Adipocyte (in vitro differentiated cells): ENCODE measurements around the gene AKR1C2.
A peak's percentile ranks its signal among the peaks of the same experiment; 100 is the strongest.
"Not testable (repeated sequence)": the region's sequence is repeated elsewhere in the genome, so short reads cannot be mapped to it uniquely, and the experiment has no call there.

ENCODE experiments used
- DNase-seq: peaks from one replicate; pipeline ENCODE4 v3.0.0-alpha.2; 2015; ENCODE audit warnings: low read depth
- H3K27me3 ChIP-seq: replicated peaks from 2 replicates; pipeline ENCODE4 v1.7.0; 2013; ENCODE audit warnings: mild to moderate bottlenecking, low read length, moderate library complexity; ENCODE audit not compliant: control insufficient read depth, insufficient read depth
- H3K36me3 ChIP-seq: 2 replicates; pipeline ENCODE4 v1.7.0; 2013; ENCODE audit warnings: low read length, mild to moderate bottlenecking, moderate library complexity; ENCODE audit not compliant: control insufficient read depth, insufficient read depth, severe bottlenecking
- H3K4me1 ChIP-seq: 2 replicates; pipeline ENCODE4 v1.7.0; 2013; ENCODE audit warnings: mild to moderate bottlenecking, low read length, moderate library complexity; ENCODE audit not compliant: control insufficient read depth, insufficient read depth
- H3K4me3 ChIP-seq: 2 replicates; pipeline ENCODE4 v1.7.0; 2013; ENCODE audit warnings: mild to moderate bottlenecking, low read length, moderate library complexity
- H3K9ac ChIP-seq: 2 replicates; pipeline ENCODE4 v1.7.0; 2013; ENCODE audit warnings: mild to moderate bottlenecking, low read length, moderate library complexity
- H3K9me3 ChIP-seq: 2 replicates; pipeline ENCODE4 v1.7.0; 2013; ENCODE audit warnings: mild to moderate bottlenecking, low read length, moderate library complexity; ENCODE audit not compliant: control insufficient read depth

Gene AKR1C2

GRCh38 chr10:4984971-4985594, 18.6 kb downstream of the AKR1C2 start:
- peak; percentile 54 for DNase-seq
- Histone ChIP-seq H3K36me3 (peaks cover 39% of the 10 kb centered on the region), H3K4me3 (no peak overlapping the region), H3K4me1 (peaks cover 13% of the 10 kb centered on the region), H3K9ac (peak overlapping the region; percentile 3), H3K9me3 (no peaks in the 10 kb centered on the region), H3K27me3 (no peaks in the 10 kb centered on the region)

GRCh38 chr10:4984223-4984622, 19.4 kb downstream of the AKR1C2 start:
- H3K4me1 ChIP-seq, result peaks cover 13% of the 10 kb centered on the region
- H3K36me3 ChIP-seq, result peaks cover 35% of the 10 kb centered on the region
- H3K9ac ChIP-seq, result no peak overlapping the region
- H3K4me3 ChIP-seq, result no peak overlapping the region
- H3K27me3 ChIP-seq, result no peaks in the 10 kb centered on the region
- no peaks in the 10 kb centered on the region for H3K9me3 ChIP-seq
- DNase-seq, result no peak

DNA sequence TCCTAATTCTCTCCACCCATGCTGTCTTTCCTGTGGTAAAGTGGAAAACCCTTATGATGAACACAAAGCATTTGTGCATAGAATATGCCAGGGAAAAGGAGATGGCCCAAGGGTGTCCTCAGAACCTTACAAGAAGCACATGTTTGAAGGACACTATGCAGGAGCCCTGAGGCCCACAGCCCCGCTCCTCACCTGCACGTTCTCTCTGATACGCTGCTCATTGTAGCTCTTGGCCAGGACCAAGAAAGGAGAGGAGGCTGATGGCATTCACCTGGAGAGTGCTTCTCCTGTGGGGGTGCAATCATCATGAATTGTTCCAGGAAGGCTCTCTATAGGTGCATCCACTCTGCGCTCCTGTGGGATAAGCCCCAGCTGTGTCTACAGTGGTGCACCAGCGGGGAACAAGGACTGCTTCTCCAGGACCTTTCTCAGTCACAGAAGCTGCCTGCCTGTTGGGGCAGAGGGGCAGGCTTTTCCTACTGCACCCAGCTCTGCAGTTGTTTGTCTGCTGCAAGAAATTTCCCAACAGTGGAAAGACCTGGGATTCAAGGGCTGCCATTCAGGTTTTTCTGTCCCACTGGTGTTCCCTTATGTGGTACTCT, 19.9 kb downstream of the AKR1C2 start:
- Histone ChIP-seq H3K9me3 (no peaks in the 10 kb centered on the region), H3K9ac (no peak overlapping the region), H3K27me3 (no peaks in the 10 kb centered on the region), H3K4me3 (no peak overlapping the region), H3K36me3 (peaks cover 36% of the 10 kb centered on the region), H3K4me1 (peaks cover 13% of the 10 kb centered on the region)
- no peak for DNase-seq

- Histone ChIP-seq H3K9ac (no peak overlapping the region), H3K4me3 (no peak overlapping the region), H3K4me1 (peaks cover 13% of the 10 kb centered on the region), H3K27me3 (no peaks in the 10 kb centered on the region), H3K36me3 (peaks cover 33% of the 10 kb centered on the region), H3K9me3 (no peaks in the 10 kb centered on the region)
- no peak for DNase-seq
Measured at GRCh38 chr10:4982764-4983226, 20.9 kb downstream of the AKR1C2 start.

- H3K4me1 ChIP-seq, result peaks cover 13% of the 10 kb centered on the region
- H3K36me3 ChIP-seq, result peaks cover 42% of the 10 kb centered on the region
- H3K9me3 ChIP-seq, result no peaks in the 10 kb centered on the region
- DNase-seq, result peak; percentile 21
- H3K9ac ChIP-seq, result peak overlapping the region; percentile 4
- no peak overlapping the region for H3K4me3 ChIP-seq
- no peaks in the 10 kb centered on the region for H3K27me3 ChIP-seq
Measured at GRCh38 chr10:4981722-4982471, 21.8 kb downstream of the AKR1C2 start.

DNA sequence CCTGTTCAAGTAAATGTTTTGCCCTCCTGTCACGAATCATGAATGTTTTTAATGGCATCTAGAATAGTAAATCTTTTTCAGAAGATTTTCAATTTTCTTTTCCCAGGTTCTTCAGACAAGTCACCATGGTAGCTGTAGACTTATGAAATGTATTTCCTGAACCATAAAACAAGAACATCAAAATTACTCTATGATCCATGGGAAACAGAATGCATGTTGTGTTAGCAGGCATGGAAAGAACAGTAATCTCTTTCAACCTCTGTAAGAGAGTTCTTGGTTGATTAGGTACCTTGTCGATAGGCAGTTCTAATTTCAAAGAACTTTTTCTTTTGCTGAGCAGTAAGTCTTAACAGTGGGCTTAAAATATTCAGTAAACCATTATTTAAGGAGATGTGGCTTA, 22.9 kb downstream of the AKR1C2 start:
- Histone ChIP-seq H3K36me3 (peaks cover 47% of the 10 kb centered on the region), H3K27me3 (no peaks in the 10 kb centered on the region), H3K4me3 (no peak overlapping the region), H3K9ac (peak overlapping the region; percentile 4), H3K4me1 (peaks cover 13% of the 10 kb centered on the region), H3K9me3 (no peaks in the 10 kb centered on the region)
- no peak for DNase-seq

DNA sequence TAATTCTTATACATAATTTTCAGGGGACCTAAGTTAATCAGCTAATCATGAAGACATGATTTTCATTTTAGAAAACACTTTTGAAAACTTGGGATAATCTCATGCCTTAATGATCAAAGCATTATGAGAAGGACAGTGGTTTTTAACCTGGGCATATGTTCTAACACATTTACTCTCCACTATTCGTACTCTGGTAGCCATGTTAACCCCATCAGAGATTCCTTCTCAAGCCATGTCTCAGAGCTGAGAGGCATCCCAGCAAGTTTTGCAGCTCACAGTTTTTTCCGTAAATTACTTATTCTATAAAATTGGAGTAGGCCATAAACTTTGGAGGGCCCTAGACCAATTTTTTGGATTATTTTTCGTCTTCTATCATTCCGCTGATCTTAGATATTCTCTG, 24.8 kb downstream of the AKR1C2 start:
- H3K4me3 ChIP-seq, result no peak overlapping the region
- H3K36me3 ChIP-seq, result peaks cover 58% of the 10 kb centered on the region
- DNase-seq, result no peak
- H3K27me3 ChIP-seq, result no peaks in the 10 kb centered on the region
- H3K9me3 ChIP-seq, result no peaks in the 10 kb centered on the region
- peaks cover 5% of the 10 kb centered on the region for H3K4me1 ChIP-seq
- H3K9ac ChIP-seq, result no peak overlapping the region

GRCh38 chr10:4977025-4977424, 26.6 kb downstream of the AKR1C2 start:
- DNase-seq, result no peak
- peaks cover 73% of the 10 kb centered on the region for H3K36me3 ChIP-seq
- H3K9me3 ChIP-seq, result no peaks in the 10 kb centered on the region
- no peak overlapping the region for H3K9ac ChIP-seq
- peaks cover 10% of the 10 kb centered on the region for H3K4me1 ChIP-seq
- H3K27me3 ChIP-seq, result no peaks in the 10 kb centered on the region
- no peak overlapping the region for H3K4me3 ChIP-seq

GRCh38 chr10:4974400-4974799, 29.3 kb downstream of the AKR1C2 start:
- H3K4me3 ChIP-seq, H3K9ac ChIP-seq, DNase-seq: not testable (repeated sequence)

DNA sequence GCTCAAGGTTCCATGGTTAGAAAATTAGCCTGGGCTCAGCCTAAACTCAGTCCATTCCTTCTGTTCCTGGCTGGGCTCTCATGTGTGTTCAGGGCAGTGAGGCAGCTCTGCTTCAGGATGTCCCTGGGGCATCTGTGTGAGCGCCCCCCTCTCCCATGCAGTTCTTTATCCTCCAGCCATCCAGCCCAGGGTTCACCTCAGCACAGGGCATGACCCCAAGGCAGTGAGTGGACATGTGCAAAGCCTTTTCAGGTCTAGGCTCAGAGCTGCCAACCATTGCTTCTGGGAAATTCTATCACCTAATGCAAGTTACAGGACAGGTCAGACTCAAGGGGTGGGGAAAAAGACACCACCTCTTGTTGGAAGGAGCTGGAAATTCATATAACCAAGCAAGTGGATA, 30.4 kb downstream of the AKR1C2 start:
- H3K4me1 ChIP-seq, result peaks cover 16% of the 10 kb centered on the region
- H3K27me3 ChIP-seq, H3K4me3 ChIP-seq, H3K9ac ChIP-seq, DNase-seq, H3K9me3 ChIP-seq: not testable (repeated sequence)
- peaks cover 67% of the 10 kb centered on the region for H3K36me3 ChIP-seq

More at GRCh38 chr10:4974400-4974799, 29.3 kb downstream of the AKR1C2 start:
- H3K27me3 ChIP-seq, H3K4me1 ChIP-seq, H3K9me3 ChIP-seq: not testable (repeated sequence)
- H3K36me3 ChIP-seq, result peaks cover 67% of the 10 kb centered on the region

DNA sequence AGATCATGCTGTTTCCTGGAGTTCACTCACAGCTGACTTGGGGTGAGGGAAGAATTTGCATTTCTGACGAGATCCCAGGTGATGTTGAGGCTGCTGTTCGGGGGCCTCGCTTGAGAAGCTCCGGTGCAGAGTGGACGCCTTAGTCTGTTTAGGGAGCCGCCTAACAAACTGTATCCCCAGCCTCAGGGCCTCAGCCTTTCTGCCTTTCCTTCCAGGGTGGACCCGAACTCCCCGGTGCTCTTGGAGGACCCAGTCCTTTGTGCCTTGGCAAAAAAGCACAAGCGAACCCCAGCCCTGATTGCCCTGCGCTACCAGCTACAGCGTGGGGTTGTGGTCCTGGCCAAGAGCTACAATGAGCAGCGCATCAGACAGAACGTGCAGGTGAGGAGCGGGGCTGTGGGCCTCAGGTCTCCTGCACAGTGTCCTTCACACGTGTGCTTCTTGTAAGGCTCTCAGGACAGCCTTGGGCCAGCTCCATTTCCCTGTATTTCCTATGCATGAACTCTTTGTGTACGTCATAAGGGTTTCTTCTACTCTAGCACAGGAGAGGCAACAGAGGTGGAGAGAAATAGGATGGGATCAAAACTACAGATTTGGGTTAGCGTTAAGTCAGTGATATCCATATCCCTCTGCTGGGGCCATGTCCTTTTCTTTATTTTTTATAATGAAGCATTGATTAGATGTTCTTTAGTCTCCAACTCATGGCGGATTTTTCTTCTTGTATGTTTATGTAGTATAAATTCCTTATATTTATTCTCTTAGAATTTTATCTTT, 31.1 kb downstream of the AKR1C2 start:
- peaks cover 16% of the 10 kb centered on the region for H3K4me1 ChIP-seq
- not testable (repeated sequence) for H3K9ac ChIP-seq, H3K4me3 ChIP-seq, H3K27me3 ChIP-seq, H3K9me3 ChIP-seq, DNase-seq
- peaks cover 69% of the 10 kb centered on the region for H3K36me3 ChIP-seq
